ENCODE results near the gene SLC26A5.
A peak's percentile ranks its signal among the peaks of the same experiment; 100 is the strongest.

DNA sequence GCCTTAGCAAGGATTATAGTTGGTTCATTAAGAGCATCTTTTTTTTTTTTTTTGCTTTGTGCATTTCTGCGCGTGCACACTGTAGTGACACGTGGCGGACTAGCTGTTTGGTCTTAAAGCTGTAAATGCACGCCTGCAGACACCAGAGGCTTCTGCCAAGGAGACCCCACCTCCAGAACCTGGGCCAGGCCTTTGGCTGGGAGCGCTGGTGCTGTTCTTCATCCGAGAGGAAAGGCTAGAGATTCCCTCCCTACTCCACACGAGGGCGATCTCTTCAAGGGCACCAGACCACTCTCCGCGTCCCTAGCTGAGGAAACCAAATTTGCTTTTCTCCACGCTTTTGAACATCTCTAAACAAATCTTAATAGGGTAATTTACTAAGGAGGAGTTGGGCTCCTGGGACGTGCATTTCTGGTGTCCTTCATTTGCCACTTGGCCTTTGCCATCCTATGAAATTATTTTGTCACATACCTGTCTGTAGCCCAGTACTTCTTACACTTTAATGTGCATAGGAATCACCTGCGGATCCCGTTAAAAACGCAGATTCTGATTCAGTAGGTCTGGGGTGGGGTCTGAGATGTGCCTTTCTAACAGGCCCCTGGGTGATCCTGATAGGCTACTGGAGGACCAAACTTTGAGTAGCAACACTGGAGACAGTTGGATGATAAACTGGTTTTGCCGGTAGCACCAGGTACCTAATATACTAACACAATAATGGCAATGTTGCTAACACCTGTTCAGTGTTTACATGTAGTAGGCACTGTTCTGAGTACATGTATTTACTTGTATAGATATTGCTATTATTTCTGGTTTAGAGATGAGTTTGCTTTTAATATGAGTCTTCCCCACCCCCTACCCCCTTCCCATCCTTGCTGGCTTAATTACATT lies 1.3 kb upstream of the SLC26A5 start:
- TF ChIP-seq MAX (IDR thresholded peaks at IDR 0.05) (peak; percentile 82), RAD21 (IDR thresholded peaks at IDR 0.05 in 1 of 2, conservative IDR thresholded peaks at IDR 0.05 in 1 of 2; ENCODE audit: low read depth in 2 of 2, low read length in 2 of 2) (peak; percentile 91 to 92), ATF2 (IDR thresholded peaks at IDR 0.05; ENCODE audit: low read length) (no peak), TBP (IDR thresholded peaks at IDR 0.05; ENCODE audit: low read depth, low read length) (no peak), POLR2A (IDR thresholded peaks at IDR 0.05; ENCODE audit: control extremely low read depth in 1 of 2, low read depth in 2 of 2, low read length in 2 of 2) (no peak)
- TF ChIP-seq, protein P1, sequence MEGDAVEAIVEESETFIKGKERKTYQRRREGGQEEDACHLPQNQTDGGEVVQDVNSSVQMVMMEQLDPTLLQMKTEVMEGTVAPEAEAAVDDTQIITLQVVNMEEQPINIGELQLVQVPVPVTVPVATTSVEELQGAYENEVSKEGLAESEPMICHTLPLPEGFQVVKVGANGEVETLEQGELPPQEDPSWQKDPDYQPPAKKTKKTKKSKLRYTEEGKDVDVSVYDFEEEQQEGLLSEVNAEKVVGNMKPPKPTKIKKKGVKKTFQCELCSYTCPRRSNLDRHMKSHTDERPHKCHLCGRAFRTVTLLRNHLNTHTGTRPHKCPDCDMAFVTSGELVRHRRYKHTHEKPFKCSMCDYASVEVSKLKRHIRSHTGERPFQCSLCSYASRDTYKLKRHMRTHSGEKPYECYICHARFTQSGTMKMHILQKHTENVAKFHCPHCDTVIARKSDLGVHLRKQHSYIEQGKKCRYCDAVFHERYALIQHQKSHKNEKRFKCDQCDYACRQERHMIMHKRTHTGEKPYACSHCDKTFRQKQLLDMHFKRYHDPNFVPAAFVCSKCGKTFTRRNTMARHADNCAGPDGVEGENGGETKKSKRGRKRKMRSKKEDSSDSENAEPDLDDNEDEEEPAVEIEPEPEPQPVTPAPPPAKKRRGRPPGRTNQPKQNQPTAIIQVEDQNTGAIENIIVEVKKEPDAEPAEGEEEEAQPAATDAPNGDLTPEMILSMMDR (IDR thresholded peaks at IDR 0.05; ENCODE audit: control extremely low read depth in 1 of 3, insufficient read depth in 1 of 3, low read depth in 1 of 3, low read length in 3 of 3), result peak; percentile 83 to 94 (median 84)
